Fibroblast of pulmonary artery (primary cell): ENCODE measurements around the gene TSGA10IP.

Experiments used
- DNase-seq: peaks from one replicate; pipeline ENCODE4 v3.0.0-alpha.2; 2010; ENCODE audit warnings: low read depth
- H3K4me3 ChIP-seq: replicated peaks from 2 replicates; pipeline ENCODE4 v1.5.1; 2011; ENCODE audit warnings: low read depth, mild to moderate bottlenecking, control low read depth, low read length, moderate library complexity
- TF ChIP-seq, protein P1 (sequence below): IDR thresholded peaks from 2 replicates; pipeline ENCODE4 v1.5.1; 2011; ENCODE audit warnings: mild to moderate bottlenecking, control low read depth, low read length, inconsistent platforms; ENCODE audit errors: missing control alignments

Gene TSGA10IP

DNA sequence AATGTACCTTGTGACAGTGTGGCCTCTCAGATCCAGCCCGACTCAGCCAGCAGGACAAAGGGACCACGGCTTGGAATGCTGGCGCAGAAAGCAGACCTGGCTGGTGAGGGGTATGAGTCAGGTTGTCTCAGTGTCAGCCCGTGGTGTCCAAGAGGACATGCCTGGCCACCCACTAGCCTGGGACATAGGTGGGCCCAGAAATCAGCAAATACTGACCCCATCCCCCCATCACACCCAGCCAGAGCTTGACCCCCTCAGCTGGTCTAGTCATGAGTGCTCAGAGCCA is 61.6 kb downstream of the TSGA10IP start:
- TF ChIP-seq, protein P1, sequence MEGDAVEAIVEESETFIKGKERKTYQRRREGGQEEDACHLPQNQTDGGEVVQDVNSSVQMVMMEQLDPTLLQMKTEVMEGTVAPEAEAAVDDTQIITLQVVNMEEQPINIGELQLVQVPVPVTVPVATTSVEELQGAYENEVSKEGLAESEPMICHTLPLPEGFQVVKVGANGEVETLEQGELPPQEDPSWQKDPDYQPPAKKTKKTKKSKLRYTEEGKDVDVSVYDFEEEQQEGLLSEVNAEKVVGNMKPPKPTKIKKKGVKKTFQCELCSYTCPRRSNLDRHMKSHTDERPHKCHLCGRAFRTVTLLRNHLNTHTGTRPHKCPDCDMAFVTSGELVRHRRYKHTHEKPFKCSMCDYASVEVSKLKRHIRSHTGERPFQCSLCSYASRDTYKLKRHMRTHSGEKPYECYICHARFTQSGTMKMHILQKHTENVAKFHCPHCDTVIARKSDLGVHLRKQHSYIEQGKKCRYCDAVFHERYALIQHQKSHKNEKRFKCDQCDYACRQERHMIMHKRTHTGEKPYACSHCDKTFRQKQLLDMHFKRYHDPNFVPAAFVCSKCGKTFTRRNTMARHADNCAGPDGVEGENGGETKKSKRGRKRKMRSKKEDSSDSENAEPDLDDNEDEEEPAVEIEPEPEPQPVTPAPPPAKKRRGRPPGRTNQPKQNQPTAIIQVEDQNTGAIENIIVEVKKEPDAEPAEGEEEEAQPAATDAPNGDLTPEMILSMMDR = no peak
- H3K4me3 ChIP-seq = no peak overlapping the region
- no peak for DNase-seq

DNA sequence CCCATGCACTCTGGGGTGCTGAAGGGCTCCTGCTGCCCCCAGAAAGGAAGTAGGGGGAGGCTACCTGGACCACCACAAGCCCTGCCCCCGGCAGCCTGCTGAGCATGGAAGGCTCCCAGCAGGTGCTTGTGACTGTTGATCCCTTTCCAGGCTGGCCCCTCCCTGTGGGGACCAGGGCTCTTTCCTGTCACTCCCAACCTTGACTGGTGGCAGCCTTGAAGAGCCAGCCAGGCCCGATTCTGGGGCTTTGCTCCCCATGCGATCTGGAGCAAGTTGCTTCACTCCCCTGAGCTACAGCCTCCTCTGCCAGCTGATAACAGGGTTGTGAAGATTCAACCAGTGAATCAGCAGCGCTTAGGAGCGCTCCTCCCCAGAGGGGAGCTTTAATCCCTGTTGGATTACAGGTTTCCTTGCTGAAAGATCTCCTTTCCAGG is 61.9 kb downstream of the TSGA10IP start:
- no peak overlapping the region for H3K4me3 ChIP-seq
- no peak for DNase-seq
- TF ChIP-seq, protein P1 = no peak

DNA sequence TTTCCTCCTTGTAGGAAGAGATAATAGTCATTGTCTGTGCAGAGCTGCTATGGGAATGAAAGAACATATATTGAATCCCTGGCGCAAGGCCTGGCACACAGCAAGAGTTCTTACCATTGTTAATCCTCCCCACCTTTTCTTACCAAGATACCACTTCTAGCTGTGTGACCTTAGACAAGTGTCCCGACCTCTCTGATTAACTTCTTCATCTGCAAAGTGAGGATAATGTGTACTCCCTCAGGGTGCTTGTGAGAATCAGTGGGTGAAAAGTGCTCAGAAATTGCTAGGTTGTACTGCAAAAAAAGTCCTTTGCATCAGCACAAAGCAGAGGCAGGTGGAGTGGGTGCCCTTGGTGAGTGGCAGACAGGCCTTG is 62.8 kb downstream of the TSGA10IP start:
- TF ChIP-seq, protein P1 = no peak
- H3K4me3 ChIP-seq = no peak overlapping the region
- no peak for DNase-seq

DNA sequence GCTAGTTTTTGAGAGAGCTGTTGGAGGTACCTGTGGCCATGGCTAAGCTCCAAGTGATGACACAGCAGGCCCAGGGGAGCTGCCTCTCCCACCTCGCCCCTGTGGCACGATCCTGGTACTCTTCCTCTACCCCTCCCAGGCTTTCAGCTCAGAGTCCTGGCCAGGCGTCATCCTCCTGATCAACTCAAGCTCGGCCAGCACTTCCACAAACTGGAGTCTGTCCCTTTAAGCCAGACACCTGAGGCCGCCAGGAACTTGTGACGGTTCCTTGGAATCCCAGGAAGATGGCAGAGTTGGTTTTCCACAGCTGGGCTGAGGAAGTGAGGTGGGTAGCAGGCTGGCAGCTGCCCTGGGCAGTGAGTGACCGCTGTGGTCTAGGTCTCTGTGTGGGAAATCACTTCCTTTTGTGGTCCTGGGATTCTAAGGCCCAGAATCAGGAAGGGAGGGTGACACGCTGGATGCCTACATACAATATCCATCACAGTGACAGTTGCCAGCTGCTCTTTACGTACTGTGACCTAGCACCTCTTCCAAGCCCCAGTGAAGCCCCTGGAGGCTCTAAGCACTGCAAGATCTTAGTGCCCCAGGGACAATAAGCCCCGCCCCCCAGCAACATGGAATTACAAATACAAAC is 63.3 kb downstream of the TSGA10IP start:
- H3K4me3 ChIP-seq = no peak overlapping the region
- no peak for DNase-seq
- TF ChIP-seq, protein P1 = no peak
